T-cell (primary cell): ENCODE data around the gene CFD. TPM values are rescaled to one million over a fixed set of nuclear protein-coding genes. Genes with fewer than 3 reads are reported as not detected.

Source experiments
- ATAC-seq, 4 experiments: fragments of 200-7000 bp in 3 of 4; fragments of 150-1000 bp in 1 of 4; cut with Tn5 transposase; replicated peaks in 1 of 4; 1 replicate in 3 of 4; 2 replicates in 1 of 4; pipeline ENCODE4 v1.10.0; 2021; ENCODE audit warnings: moderate library complexity in 3 of 4, mild to moderate bottlenecking in 2 of 4, moderate number of reproducible peaks in 1 of 4
- CTCF ChIA-PET, 2 donors: fragments of 300-600 bp; sonication (Branson Sonifier 250); formaldehyde crosslinking; loops; one replicate each; lab custom pipeline; 2022; ENCODE audit warnings: antibody characterized with exemption in 2 of 2; lab: Charles Lee
- POLR2A ChIA-PET, 2 donors: fragments of 300-600 bp; sonication (Branson Sonifier 250); formaldehyde crosslinking; loops; one replicate each; lab custom pipeline; 2022; ENCODE audit warnings: antibody characterized with exemption in 2 of 2; lab: Charles Lee
- DNase-seq, 35 experiments: peaks; one replicate each; pipeline versions ENCODE4 v3.0.0 to v3.0.0-alpha.2; 2013 to 2023
- H3K27ac ChIP-seq: one replicate; pipeline ENCODE4 v1.5.1; 2013; ENCODE audit warnings: low read length
- H3K27me3 ChIP-seq, 2 experiments: replicated peaks in 1 of 2; 1 replicate in 1 of 2; 2 replicates in 1 of 2; pipeline versions ENCODE4 v1.6.1 to v1.7.0; 2013; ENCODE audit warnings: low read length in 1 of 2, mixed read lengths in 1 of 2; ENCODE audit not compliant: control insufficient read depth in 2 of 2, insufficient read depth in 2 of 2; ENCODE audit errors: extremely low read depth in 1 of 2
- H3K36me3 ChIP-seq, 2 donors: 1 replicate in 1 of 2; 2 replicates in 1 of 2; pipeline versions ENCODE4 v1.6.1 to v1.7.0; 2013; ENCODE audit warnings: low read length in 1 of 2; ENCODE audit not compliant: control insufficient read depth in 2 of 2, insufficient read depth in 1 of 2; ENCODE audit errors: extremely low read depth in 1 of 2
- H3K4me1 ChIP-seq, 2 experiments: 1 replicate in 1 of 2; 2 replicates in 1 of 2; pipeline versions ENCODE4 v1.6.1 to v1.7.0; 2013; ENCODE audit warnings: low read length in 2 of 2, mixed read lengths in 1 of 2; ENCODE audit not compliant: insufficient read depth in 2 of 2, control insufficient read depth in 1 of 2; ENCODE audit errors: extremely low read depth in 1 of 2
- H3K4me3 ChIP-seq, 2 donors: 1 replicate in 1 of 2; 2 replicates in 1 of 2; pipeline versions ENCODE4 v1.5.1 to v1.7.0; 2013; ENCODE audit warnings: mild to moderate bottlenecking in 2 of 2, low read length in 1 of 2, moderate library complexity in 1 of 2; ENCODE audit not compliant: control insufficient read depth in 1 of 2; ENCODE audit errors: extremely low read depth in 1 of 2
- H3K9me3 ChIP-seq: 2 replicates; pipeline ENCODE4 v1.7.0; 2013
- H3K27ac Mint-ChIP-seq, 2 donors: one replicate each; pipeline ENCODE4 v1.8.0; 2020 to 2021; ENCODE audit warnings: mild to moderate bottlenecking in 2 of 2, mixed read lengths in 2 of 2
- H3K27me3 Mint-ChIP-seq, 2 donors: one replicate each; pipeline ENCODE4 v1.8.0; 2021 to 2022; ENCODE audit warnings: mixed read lengths in 2 of 2
- H3K36me3 Mint-ChIP-seq: one replicate; pipeline ENCODE4 v1.8.0; 2021; ENCODE audit warnings: mixed read lengths
- H3K4me1 Mint-ChIP-seq, 3 donors: one replicate each; pipeline ENCODE4 v1.8.0; 2020 to 2022; ENCODE audit warnings: mixed read lengths in 3 of 3, mild to moderate bottlenecking in 1 of 3
- H3K4me3 Mint-ChIP-seq, 3 donors: one replicate each; pipeline ENCODE4 v1.8.0; 2020 to 2022; ENCODE audit warnings: mild to moderate bottlenecking in 3 of 3, mixed read lengths in 3 of 3, moderate library complexity in 3 of 3
- H3K9me3 Mint-ChIP-seq, 3 donors: one replicate each; pipeline ENCODE4 v1.8.0; 2020 to 2022; ENCODE audit warnings: mixed read lengths in 3 of 3
- WGBS: methylation state at CpG from one replicate; pipeline ENCODE4 v1.1.5; 2013; ENCODE audit warnings: missing lambda C conversion rate; ENCODE audit not compliant: insufficient coverage; 5-methylcytosine and 5-hydroxymethylcytosine counted together
- total RNA-seq, 35 experiments: library from RNA in 6 of 35; stranded (reverse) in 6 of 35; fragments of 120-200 nt in 1 of 35; gene quantifications; one replicate each; pipeline versions ENCODE4 v1.2.1 to v1.2.4 and lab custom pipeline; 2013 to 2026

The CFD gene
- total RNA-seq, 5 donors from 2014 or later (not counting 1 experiment from before 2014, with no cell fraction given), result 2.8 to 10.3 (median 5.6) TPM

DNA sequence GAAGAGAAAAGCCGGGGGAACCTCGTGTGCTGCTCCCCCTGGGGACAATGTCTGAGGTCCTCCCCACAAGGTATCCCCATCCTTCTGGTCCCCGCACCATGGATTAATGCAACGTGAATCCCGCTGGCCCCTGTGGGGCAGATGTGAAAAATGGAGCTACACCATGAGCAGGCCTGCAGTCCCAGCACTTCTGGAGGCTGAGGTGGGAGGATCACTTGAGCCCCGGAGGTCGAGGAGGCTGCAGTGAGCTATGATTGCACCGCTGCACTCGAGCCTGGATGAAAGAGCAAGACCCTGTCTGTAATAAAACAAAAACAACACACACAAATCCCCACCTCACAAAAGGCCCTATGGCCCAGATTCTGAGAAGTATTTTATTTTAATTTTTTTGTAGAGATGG lies 1.2 kb upstream of the CFD start:
- Histone ChIP-seq H3K27ac (no peak overlapping the region), H3K4me3 (no peak overlapping the region), H3K36me3 (no peaks in the 10 kb centered on the region), H3K4me1 (peaks cover 6 to 28% of the 10 kb centered on the region in 2 experiments), H3K9me3 (no peaks in the 10 kb centered on the region), H3K27me3 (peaks cover 0 to 63% of the 10 kb centered on the region in 2 experiments)
- ATAC-seq (no peak), DNase-seq (no peak)
- CTCF ChIA-PET, result interaction anchor here in 1 of 2 donors (0.6 to 1.2 kb wide), 2 partner anchors 62 to 139 kb away, joined by 4 to 9 read pairs; no protein-coding TSS in a partner anchor
- Mint-ChIP-seq H3K4me3 (no peak overlapping the region), H3K27ac (no peak overlapping the region), H3K27me3 (peaks cover 0 to 9% of the 10 kb centered on the region in 2 donors), H3K4me1 (peaks cover 11 to 13% (median 12%) of the 10 kb centered on the region in 3 donors), H3K9me3 (no peaks in the 10 kb centered on the region), H3K36me3 (no peaks in the 10 kb centered on the region)
- no CpG with 5 or more reads among the region's 9 CpGs for WGBS
- POLR2A ChIA-PET, result interaction anchor here in 1 of 2 donors (0.6 kb wide), 1 partner anchor 60 kb away, joined by 6 read pairs; no protein-coding TSS in a partner anchor

DNA sequence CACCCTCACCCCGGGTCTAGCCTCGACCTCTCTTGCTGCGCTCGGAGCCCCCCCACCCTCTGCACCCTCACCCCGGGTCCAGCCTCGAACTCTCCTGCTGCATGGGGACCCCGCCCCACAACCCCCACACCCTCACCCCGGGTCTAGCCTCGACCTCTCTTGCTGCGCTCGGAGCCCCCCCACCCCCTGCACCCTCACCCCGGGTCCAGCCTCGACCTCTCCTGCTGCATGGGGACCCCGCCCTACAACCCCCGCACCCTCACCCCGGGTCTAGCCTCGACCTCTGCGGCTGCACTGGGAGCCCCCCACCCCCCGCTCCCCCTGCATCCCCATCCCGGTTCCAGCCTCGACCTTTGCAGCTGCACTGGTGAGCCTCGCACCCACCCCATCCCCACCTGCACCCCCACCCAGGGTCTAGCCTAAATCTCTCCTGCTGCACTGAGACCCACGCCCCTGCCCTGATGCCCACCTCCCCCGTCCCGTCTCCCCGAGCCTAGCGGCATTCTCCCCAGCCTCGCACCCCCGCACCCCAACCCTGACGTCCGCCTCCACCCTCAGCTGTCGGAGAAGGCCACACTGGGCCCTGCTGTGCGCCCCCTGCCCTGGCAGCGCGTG lies 1.8 kb downstream of the CFD start:
- ATAC-seq (no peak), DNase-seq (no peak)
- H3K4me3 ChIP-seq, result no peak overlapping the region
- H3K27ac ChIP-seq, result no peak overlapping the region
- peak overlapping the region in 1 of 3 donors; percentile 75 for H3K4me3 Mint-ChIP-seq
- peaks cover 0 to 7% of the 10 kb centered on the region in 2 donors for H3K27me3 Mint-ChIP-seq
- H3K9me3 Mint-ChIP-seq, result no peaks in the 10 kb centered on the region
- ChIA-PET CTCF (no interaction called here), POLR2A (no interaction called here)
- H3K27me3 ChIP-seq, result peaks cover 0 to 43% of the 10 kb centered on the region in 2 experiments
- peaks cover 7 to 39% of the 10 kb centered on the region in 2 experiments for H3K4me1 ChIP-seq
- no peaks in the 10 kb centered on the region for H3K36me3 Mint-ChIP-seq
- no peaks in the 10 kb centered on the region for H3K36me3 ChIP-seq
- 68% methylated on average over 18 of the region's 35 CpGs for WGBS
- no peak overlapping the region for H3K27ac Mint-ChIP-seq
- H3K4me1 Mint-ChIP-seq, result peaks cover 17 to 23% (median 19%) of the 10 kb centered on the region in 3 donors
- H3K9me3 ChIP-seq, result no peaks in the 10 kb centered on the region

DNA sequence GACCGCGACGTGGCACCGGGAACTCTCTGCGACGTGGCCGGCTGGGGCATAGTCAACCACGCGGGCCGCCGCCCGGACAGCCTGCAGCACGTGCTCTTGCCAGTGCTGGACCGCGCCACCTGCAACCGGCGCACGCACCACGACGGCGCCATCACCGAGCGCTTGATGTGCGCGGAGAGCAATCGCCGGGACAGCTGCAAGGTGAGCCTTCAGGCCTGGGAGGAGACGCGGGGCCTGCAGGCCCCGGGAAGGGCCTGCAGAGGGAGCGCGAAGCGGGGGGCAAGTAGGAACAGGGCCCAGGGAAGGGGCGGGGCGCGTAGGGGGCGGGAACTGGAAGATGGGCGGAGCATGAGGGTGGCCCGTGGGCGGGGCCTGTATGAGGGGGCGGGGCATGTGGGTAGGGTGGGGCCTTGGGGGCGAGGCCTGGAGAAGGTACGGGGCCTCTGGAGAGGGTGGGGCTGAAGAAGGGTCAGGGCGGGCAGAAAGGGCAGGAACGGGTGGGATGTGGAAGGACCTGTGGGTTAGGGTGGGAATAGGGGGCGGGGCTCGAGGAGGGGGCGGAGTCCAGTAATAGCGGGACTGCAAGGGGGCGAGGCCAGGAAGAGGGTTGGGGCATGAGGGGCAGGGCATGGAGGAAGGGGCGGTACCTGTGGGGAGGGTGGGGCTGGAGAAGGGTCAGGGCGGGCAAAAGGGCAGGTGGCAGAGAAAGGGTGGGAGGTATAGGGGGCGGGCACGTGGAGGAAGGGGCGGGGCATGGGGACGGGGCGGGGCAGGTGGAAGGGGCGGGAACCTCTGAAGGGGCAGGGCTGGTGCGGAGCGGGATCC lies 2.5 kb downstream of the CFD start:
- Histone ChIP-seq H3K4me1 (peaks cover 7 to 39% of the 10 kb centered on the region in 2 experiments), H3K9me3 (no peaks in the 10 kb centered on the region), H3K4me3 (no peak overlapping the region), H3K36me3 (no peaks in the 10 kb centered on the region), H3K27me3 (peaks cover 0 to 43% of the 10 kb centered on the region in 2 experiments), H3K27ac (no peak overlapping the region)
- ATAC-seq, result peak; percentile 33 to 46 (median 42)
- Mint-ChIP-seq H3K4me1 (peaks cover 16 to 23% (median 19%) of the 10 kb centered on the region in 3 donors), H3K9me3 (no peaks in the 10 kb centered on the region), H3K4me3 (peak overlapping the region in 2 of 3 donors; percentile 55 to 75), H3K27ac (no peak overlapping the region), H3K36me3 (no peaks in the 10 kb centered on the region), H3K27me3 (peaks cover 0 to 7% of the 10 kb centered on the region in 2 donors)
- CTCF ChIA-PET, result no interaction called here
- POLR2A ChIA-PET, result no interaction called here
- DNase-seq, result peak in 34 of 35 experiments; percentile 46 to 76 (median 61)
- 38% methylated on average over 40 of the region's 60 CpGs for WGBS

DNA sequence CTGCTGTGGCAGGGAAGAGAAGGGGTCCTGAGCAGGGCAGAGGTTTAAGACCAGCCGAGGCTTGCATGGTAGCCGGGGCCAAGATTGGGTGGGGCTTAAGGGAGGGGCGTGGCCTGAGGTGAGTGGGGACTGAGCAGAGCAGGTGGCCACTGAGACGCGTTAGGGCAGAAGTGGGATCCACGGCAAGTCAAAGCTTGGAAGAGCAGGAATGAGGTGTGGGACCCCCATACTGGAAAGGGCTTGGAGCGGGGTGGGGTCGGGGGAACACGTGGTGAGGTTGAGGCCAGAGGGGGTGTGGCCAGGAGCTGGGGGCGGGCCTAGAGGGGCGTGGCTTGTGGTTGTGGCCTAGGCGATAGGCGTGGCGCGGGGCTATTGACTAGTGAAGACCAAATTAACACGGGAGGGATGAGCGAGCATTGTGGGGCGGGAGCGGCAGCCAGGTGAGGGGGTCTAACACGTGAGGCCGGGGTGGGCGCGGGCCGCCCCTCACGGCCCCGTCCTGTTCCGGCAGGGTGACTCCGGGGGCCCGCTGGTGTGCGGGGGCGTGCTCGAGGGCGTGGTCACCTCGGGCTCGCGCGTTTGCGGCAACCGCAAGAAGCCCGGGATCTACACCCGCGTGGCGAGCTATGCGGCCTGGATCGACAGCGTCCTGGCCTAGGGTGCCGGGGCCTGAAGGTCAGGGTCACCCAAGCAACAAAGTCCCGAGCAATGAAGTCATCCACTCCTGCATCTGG lies 3.3 kb downstream of the CFD start:
- no peak overlapping the region for H3K27ac ChIP-seq
- Mint-ChIP-seq H3K4me3 (peak overlapping the region; percentile 70 to 75 (median 72)), H3K9me3 (no peaks in the 10 kb centered on the region), H3K4me1 (peaks cover 19 to 23% (median 22%) of the 10 kb centered on the region in 3 donors), H3K36me3 (peaks cover 4% of the 10 kb centered on the region), H3K27me3 (peaks cover 0 to 6% of the 10 kb centered on the region in 2 donors), H3K27ac (peak overlapping the region in 1 of 2 donors; percentile 66)
- DNase-seq (peak; percentile 60 to 85 (median 78)), ATAC-seq (peak; percentile 50 to 63 (median 60))
- no peaks in the 10 kb centered on the region for H3K9me3 ChIP-seq
- H3K36me3 ChIP-seq, result peaks cover 0 to 3% of the 10 kb centered on the region in 2 donors
- 12% methylated on average over 45 of the region's 48 CpGs for WGBS
- POLR2A ChIA-PET, result no interaction called here
- CTCF ChIA-PET, result interaction anchor here in 1 of 2 donors (0.7 to 2.4 kb wide), 6 partner anchors 13 to 121 kb away, joined by 3 to 14 read pairs (median 5); partner anchors contain the start of genes MED16, RNU6-9 and WDR18
- peaks cover 7 to 37% of the 10 kb centered on the region in 2 experiments for H3K4me1 ChIP-seq
- peaks cover 0 to 43% of the 10 kb centered on the region in 2 experiments for H3K27me3 ChIP-seq
- H3K4me3 ChIP-seq, result peak overlapping the region; percentile 5 to 29

DNA sequence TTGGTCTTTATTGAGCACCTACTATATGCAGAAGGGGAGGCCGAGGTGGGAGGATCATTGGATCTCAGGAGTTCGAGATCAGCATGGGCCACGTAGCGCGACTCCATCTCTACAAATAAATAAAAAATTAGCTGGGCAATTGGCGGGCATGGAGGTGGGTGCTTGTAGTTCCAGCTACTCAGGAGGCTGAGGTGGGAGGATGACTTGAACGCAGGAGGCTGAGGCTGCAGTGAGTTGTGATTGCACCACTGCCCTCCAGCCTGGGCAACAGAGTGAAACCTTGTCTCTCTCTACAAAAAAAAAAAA lies 3.8 kb downstream of the CFD start:
- ChIA-PET POLR2A (no interaction called here), CTCF (interaction anchor here (0.6 to 2.4 kb wide), 9 partner anchors 9 to 120 kb away, joined by 3 to 14 read pairs (median 6); partner anchors contain the start of genes MED16 (in 1 of the 2), RNU6-9 (in 1 of the 2) and WDR18 (in 1 of the 2))
- peak overlapping the region; percentile 76 to 86 for H3K27ac Mint-ChIP-seq
- DNase-seq, result no peak
- H3K9me3 ChIP-seq, result no peaks in the 10 kb centered on the region
- peaks cover 7 to 37% of the 10 kb centered on the region in 2 experiments for H3K4me1 ChIP-seq
- H3K4me3 ChIP-seq, result peak overlapping the region in 1 of 2 donors; percentile 29
- H3K27me3 Mint-ChIP-seq, result peaks cover 0 to 5% of the 10 kb centered on the region in 2 donors
- peaks cover 4% of the 10 kb centered on the region for H3K36me3 Mint-ChIP-seq
- peaks cover 0 to 7% of the 10 kb centered on the region in 2 donors for H3K36me3 ChIP-seq
- H3K27ac ChIP-seq, result no peak overlapping the region
- H3K27me3 ChIP-seq, result peaks cover 0 to 40% of the 10 kb centered on the region in 2 experiments
- ATAC-seq, result no peak
- no CpG with 5 or more reads among the region's 7 CpGs for WGBS
- H3K4me1 Mint-ChIP-seq, result peaks cover 19 to 23% (median 22%) of the 10 kb centered on the region in 3 donors
- H3K9me3 Mint-ChIP-seq, result no peaks in the 10 kb centered on the region
- H3K4me3 Mint-ChIP-seq, result peak overlapping the region; percentile 70 to 75 (median 72)
